ENCODE data around the gene BEST1.
A peak's percentile ranks its signal among the peaks of the same experiment; 100 is the strongest.

The BEST1 gene

DNA sequence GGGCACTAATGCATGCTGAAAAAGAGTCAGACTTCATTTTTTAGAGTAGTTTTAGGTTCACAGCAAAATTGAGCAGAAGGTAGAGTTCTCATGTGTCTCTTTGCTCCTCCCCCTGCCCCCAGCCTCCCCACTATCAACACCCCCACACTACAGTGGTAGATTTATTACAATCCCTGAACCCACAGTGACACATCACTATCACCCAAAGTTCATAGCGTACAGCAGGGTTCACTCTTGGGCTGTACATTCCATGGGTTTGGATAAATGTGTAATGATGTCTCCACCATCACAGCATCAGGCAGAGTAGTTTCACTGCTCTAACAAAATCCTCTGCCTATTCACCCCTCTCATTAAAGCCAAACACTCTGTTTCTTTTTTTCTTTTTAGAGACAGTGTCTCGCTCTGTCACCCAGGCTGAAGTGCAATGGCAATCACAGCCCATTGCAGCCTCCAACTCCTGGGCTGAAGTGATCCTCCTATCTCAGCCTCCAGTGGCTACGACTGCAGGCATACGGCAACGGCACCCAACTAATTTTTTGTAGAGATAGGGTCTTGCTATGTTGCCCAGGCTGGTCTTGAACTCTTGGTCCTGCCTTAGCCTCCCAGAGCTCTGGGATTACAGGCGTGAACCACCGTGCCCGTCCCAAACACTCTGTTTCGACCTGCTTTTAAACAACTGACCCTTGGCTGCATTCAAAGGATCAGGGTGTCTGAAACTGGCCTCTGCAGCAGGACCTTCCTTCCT lies 4.1 kb downstream of the BEST1 start:
- DNase-seq (ENCODE audit: low spot score) = no peak
- TF ChIP-seq CTCF (IDR thresholded peaks at IDR 0.05; ENCODE audit: borderline replicate concordance, control extremely low read depth, extremely low read depth, insufficient read depth, missing control alignments) = no peak
- in situ Hi-C loops (cut with MboI; ENCODE audit: low sequenced_read_pairs, unreplicated experiment) = no loop called here

DNA sequence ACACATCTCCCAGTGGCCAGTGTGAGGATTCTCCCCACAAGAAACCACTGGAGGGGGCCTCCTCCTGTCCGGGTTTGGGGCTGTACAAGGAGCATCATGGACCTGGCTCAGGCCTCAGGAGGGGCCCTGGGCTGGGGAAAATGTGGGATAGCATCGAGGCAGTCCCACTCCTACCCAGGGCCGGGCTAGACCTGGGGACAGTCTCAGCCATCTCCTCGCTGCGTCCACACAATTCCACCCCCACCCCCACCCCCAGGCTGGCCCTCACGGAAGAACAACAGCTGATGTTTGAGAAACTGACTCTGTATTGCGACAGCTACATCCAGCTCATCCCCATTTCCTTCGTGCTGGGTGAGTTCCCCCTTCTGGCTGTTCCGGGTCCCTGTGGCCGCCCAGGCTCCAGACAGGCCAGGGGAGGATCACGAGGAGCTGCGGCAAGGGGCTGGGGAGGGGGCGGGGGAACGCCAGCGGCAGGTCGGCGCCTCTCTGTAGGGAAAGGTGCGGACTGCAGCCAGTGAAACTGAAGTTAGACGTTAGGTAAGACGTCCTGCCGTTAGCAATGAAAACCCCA lies 4.8 kb downstream of the BEST1 start:
- no peak for TF ChIP-seq CTCF (IDR thresholded peaks at IDR 0.05; ENCODE audit: borderline replicate concordance, control extremely low read depth, extremely low read depth, insufficient read depth, missing control alignments)
- DNase-seq (ENCODE audit: low spot score) = peak; percentile 52
- in situ Hi-C loops (cut with MboI; ENCODE audit: low sequenced_read_pairs, unreplicated experiment) = no loop called here

DNA sequence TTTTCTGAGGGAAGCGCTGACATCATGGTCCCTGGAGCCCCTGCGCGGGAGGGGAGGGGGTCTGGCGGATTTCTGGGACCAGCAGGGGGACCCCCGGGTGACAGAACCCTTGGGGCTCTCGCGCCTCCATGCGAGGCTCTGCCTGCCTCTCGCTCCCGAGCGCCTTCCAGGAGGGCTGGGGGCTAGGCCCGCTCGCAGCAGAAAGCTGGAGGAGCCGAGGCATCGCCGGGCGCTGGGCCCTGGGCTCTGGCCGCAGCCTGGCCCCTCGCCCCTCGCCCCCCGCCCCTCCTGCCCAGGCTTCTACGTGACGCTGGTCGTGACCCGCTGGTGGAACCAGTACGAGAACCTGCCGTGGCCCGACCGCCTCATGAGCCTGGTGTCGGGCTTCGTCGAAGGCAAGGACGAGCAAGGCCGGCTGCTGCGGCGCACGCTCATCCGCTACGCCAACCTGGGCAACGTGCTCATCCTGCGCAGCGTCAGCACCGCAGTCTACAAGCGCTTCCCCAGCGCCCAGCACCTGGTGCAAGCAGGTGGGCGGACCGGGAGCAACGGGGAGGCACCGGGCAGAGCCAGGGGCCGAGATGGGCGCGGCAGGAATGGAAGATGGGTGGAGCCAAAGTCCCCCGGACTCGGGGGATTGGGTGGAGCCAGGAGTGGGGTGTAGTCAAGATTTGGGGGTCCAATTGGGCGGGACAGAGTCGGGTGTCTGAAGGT lies 5.4 kb downstream of the BEST1 start:
- in situ Hi-C loops (cut with MboI; ENCODE audit: low sequenced_read_pairs, unreplicated experiment) = no loop called here
- TF ChIP-seq CTCF (IDR thresholded peaks at IDR 0.05; ENCODE audit: borderline replicate concordance, control extremely low read depth, extremely low read depth, insufficient read depth, missing control alignments) = no peak
- peak; percentile 53 for DNase-seq (ENCODE audit: low spot score)

- TF ChIP-seq CTCF (IDR thresholded peaks at IDR 0.05; ENCODE audit: borderline replicate concordance, control extremely low read depth, extremely low read depth, insufficient read depth, missing control alignments) = no peak
- no peak for DNase-seq (ENCODE audit: low spot score)
- in situ Hi-C loops (cut with MboI; ENCODE audit: low sequenced_read_pairs, unreplicated experiment) = no loop called here
Observed at GRCh38 chr11:61956191-61957020, 6.3 kb downstream of the BEST1 start.

DNA sequence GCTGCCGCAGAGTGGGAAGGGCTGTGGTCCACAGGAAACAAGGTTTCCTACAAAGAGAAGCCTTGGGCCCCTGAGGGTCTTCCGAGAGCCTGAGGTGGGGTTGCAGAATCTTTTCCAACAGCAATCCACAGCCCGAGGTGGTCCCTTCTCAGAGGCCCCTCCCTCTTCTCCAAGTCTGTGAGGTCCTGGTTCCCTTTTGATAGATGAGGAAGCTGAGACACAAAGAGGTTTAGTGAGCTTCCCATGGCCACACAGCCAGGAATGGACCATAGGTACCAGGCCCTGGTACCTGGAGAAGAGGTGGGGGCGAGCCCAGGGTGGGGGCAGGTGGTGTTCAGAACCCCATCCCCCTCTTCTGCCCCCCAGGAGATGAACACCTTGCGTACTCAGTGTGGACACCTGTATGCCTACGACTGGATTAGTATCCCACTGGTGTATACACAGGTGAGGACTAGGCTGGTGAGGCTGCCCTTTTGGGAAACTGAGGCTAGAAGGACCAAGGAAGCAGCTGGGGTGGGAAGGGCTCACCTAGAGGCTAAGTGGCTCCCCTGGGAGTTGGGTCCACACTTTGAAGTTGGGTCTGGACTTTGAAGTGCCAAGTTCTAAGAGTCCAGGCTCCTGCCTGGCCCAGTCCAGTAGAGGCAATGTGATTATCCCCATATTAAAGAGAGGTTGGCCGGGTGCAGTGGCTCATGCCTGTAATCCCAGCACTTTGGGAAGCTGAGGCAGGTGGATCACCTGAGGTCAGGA lies 7.0 kb downstream of the BEST1 start:
- DNase-seq (ENCODE audit: low spot score) = no peak
- TF ChIP-seq CTCF (IDR thresholded peaks at IDR 0.05; ENCODE audit: borderline replicate concordance, control extremely low read depth, extremely low read depth, insufficient read depth, missing control alignments) = no peak
- in situ Hi-C loops (cut with MboI; ENCODE audit: low sequenced_read_pairs, unreplicated experiment) = no loop called here

All from GM13976 (cell line).